Fibroblast of gingiva (primary cell): Measurements from ENCODE around the gene VEGFD.
"Not testable (repeated sequence)": the region's sequence is repeated elsewhere in the genome, so short reads cannot be mapped to it uniquely, and the experiment has no call there.

Experiments
- DNase-seq: peaks from one replicate; pipeline ENCODE4 v3.0.0-alpha.2; 2011; ENCODE audit warnings: low read depth

Gene VEGFD

DNA sequence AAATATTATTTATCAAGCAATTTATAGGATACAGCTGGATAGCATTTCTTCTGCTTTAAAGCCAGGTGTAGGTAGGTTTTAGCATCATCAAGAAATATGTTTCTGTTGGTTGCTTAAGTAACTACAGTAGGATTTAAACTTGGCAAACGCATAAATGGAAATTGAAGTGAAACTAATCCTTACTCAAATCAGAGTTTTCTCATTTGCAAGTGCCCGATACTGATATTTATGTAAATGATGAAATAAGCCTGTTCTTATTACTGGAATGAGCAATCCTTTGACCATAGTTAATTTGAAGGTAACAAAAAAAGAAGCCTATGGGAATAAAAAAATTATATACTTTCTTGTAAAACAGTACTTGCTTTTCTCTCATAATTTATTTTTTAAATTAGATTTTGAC lies 25.7 kb downstream of the VEGFD start:
- DNase-seq = no peak

GRCh38 chrX:15356444-15356843 lies 27.8 kb downstream of the VEGFD start:
- peak; percentile 82 for DNase-seq

DNA sequence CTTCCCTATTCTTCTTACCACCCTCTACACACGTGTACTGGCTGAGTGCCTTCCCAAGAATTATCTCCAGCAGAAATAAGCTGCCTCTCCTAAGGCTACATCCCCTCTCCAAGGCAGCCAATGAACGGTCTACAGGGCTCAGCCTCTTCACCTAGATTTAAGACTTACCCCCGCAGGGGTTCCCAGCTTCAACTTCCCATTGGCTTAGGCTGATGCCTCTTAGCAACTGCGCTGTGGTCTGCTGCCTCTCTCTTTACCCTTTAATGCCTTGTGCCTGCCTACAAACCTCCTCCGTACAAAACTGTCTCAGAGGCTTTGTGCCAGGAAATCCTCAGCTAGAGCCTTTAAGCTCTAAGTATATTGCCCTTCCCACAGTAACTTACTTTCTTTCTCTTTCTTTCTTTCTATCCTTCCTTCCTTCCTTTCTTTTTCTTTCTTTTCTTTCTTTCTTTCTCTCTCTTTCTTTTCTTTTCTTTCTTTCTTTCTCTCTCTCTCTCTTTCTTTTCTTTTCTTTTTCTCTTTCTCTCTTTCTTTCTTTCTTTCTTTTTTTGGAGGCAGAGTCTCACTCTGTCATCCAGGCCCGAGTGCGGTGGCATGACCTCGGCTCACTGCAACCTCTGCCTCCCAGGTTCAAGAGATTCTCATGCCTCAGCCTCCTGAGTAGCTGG lies 33.8 kb downstream of the VEGFD start:
- no peak for DNase-seq

DNA sequence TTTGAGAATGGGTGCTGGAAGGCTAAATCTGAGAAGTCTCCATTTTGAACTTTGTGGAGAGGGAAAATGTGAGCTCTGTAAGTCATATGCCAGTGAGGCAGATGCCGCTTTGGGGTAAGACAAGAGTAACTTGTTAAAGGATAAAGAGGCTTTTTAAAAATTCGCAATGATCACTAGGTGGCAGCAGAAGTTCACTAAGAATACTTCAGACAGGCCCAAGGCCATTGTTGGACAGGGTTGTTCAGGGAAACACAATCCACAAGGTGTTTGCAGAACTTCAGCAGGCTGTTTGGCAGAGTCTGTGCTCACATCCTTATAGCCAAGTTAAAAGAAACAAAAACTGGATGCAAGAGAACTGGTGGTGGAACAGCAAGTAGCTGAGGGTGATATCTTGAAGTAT lies 35.2 kb downstream of the VEGFD start:
- peak; percentile 54 for DNase-seq

DNA sequence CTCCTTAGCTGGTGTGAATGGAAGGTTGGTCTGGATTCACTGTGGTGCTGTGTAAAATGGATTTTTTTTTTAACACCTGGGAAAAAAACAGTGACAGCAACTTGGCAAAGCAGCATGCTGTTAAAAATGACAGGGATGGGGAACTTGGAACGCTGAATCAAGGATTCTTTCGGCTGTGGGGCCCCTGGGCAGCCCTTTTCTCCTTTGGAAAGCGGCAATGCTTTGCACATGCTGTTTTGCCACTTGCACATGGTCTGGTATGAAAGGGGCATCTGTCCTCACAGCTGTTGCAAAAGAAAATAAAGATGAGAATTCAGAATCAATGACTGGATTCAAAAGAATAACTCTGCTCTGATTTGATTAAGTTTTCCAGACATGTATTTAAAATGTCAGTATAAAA lies 38.2 kb downstream of the VEGFD start:
- DNase-seq = no peak

DNA sequence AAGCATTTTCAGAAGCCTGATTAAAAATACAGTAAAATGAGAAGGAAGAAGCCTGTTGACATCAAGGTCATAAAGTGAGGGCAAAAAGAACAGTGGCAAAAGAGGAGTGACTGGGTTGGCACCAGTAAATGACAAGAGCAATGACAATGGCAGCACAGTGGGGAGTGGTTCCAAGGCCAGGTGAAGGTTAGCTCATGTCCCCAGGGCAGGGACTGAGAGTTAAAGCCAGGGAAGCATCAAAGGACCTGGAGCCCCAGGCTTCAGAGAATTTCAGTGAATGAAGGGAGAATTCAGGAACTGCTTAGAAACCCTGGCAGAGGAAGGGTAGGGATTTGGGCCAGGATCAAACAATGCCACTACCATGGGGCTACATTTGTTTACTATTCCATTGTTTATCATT lies 40.1 kb downstream of the VEGFD start:
- no peak for DNase-seq

GRCh38 chrX:15343075-15343476 lies 41.1 kb downstream of the VEGFD start:
- DNase-seq = peak; percentile 78

- DNase-seq = no peak
These were observed 43.3 kb downstream of the VEGFD start for GRCh38 chrX:15340867-15341266.

GRCh38 chrX:15336023-15336413 lies 48.2 kb downstream of the VEGFD start:
- peak; percentile 50 for DNase-seq

GRCh38 chrX:15335135-15336022 lies 48.8 kb downstream of the VEGFD start, which contains the start of gene PIGA:
Gene PIGA (minus strand): TSS chrX:15335523. CDS start chrX:15331930, 3,593 bp downstream.
- peak; percentile 97 for DNase-seq

DNA sequence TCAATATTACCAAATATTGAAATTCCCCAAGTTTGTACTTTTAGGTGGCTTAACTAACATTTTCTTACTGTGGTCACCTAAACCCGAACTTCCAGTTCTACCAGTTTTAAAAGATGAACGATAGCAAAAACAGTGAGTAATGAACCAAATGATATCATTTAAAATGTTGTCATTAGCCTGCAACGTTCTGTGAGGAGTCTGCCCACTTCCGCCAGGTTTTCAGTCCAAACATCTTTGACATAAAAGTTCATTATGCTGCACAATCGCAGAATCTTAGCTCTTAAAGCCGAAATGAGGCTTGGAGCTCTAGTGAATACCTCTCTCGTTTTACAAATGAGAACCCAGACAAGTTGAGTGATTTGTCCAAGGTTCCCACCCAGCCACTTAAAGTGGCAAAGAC lies 49.7 kb downstream of the VEGFD start:
- DNase-seq = peak; percentile 8

GRCh38 chrX:15328821-15329220 lies 55.4 kb downstream of the VEGFD start:
- peak; percentile 64 for DNase-seq

- DNase-seq = no peak
These were observed 56.1 kb downstream of the VEGFD start for GRCh38 chrX:15328131-15328530.

GRCh38 chrX:15322472-15322871 lies 61.7 kb downstream of the VEGFD start:
- DNase-seq = no peak

- DNase-seq = no peak
These were observed 62.1 kb downstream of the VEGFD start for GRCh38 chrX:15322072-15322471.

- no peak for DNase-seq
These were observed 62.8 kb downstream of the VEGFD start for GRCh38 chrX:15321447-15321846.

DNA sequence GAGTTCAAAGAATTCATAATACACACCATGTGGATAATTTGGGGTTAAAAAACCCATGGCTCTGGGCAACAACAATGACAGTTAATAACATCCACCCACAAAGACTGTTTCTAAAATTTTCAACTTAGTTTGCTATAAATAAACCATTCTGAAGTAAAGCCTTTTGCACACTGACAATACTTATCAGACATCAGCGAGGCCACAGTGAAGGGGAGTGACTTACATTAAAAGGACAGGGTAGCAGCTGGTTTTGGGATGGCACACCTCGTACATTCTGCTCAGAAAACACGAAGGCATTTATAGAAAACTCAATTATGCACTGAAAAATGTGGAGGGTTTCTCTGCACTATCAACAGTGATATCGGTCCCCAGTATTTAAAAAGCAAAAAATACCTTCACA lies 63.9 kb downstream of the VEGFD start:
- DNase-seq = no peak

DNA sequence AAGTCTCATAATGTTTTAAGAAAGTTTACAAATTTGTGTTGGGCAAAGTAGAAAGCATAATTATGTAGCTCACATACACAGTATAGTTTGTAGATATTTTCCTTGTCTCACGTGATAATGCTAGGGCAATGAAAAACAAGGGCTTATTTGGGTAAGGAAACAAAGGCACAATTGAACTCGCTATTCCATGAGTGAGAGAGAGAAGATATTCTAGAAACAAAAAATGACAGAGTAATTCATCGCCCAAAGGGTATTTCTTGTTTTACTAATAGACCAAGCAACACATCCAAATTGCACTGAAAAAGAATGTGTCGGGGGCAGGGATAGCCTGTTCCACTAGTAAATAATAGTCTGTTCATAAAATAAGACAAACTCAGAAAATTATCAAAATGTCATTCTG lies 65.1 kb downstream of the VEGFD start:
- no peak for DNase-seq

GRCh38 chrX:15315509-15315908 lies 68.7 kb downstream of the VEGFD start, which contains the start of gene ASB11:
Gene ASB11 (minus strand): TSS chrX:15315640. CDS start chrX:15315605, 35 bp downstream.
- DNase-seq = no peak

DNA sequence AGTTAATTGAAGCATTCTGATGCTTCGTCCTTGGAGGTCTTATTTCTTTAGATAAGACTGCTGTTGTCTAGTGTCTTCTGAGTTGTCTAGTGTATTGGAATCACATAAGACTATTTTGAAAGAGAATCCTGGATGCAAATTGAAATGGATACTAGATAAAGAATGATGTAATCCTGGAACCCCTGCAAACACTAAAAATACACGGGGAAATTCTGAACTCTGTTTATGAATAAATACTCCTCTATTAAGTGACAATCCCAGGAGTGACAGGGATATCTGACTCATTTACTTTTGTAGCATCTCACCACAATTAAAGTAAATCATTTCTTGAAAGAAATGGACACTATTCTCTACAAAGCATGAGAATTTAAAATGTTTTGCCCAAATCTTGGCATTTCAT lies 69.7 kb downstream of the VEGFD start:
- DNase-seq = no peak

DNA sequence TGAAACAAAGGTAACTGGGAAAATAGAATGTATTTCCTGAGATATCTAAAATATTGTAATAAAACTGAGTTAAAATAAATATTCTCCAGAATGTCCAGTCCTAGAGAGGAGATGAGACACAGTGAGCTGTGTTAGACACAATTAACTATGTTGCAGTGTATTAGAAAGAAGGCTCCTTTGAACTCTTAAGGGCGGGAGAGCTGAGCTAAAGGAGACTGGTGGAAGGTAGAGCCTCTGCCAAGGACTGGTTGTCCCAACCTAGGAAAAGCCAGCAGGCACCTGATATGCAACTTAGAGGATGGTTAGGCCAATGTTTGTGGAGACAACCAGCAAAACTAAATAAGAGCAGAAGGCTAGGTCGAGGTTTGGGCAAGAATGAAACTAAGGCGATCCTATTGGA lies 73.1 kb downstream of the VEGFD start:
- no peak for DNase-seq

DNA sequence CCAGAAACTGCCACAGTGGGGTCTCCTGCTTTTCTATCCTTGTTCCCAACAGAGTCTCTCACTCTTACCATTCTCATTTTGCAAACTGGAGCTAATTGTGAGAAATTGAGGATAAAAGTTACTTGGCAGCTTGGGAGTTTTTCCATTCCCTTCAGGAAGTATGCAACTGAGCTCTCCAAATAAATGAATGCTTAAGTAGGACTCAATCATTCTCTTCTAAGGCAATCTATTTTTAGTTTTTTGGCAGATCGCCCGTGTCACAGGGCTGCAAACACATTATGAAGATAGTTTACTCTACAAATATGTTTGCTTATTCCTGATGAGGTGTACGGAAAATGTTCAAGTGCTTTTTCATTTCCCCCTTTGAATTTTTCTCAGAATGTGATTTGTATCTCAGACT lies 74.1 kb downstream of the VEGFD start:
- peak; percentile 82 for DNase-seq

DNA sequence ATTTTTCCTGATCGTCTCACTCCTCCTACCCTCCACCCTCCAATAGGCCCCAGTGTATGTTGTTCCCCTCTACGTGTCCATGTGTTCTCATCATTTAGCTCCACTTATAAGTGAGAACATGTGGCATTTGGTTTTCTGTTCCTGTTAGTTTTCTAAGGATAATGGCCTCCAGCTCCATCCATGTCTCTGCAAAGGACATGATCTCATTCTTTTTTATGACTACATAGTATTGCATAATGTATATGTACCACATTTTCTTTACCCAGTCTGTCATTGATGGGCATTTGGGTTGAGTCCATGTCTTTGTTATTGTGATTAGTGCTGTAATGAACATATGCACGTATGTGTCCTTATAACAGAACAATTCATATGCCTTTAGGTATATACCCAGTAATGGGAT lies 78.3 kb downstream of the VEGFD start:
- DNase-seq = not testable (repeated sequence)
